ENCODE data around the gene RAD54L.
"Not testable (repeated sequence)": the region's sequence is repeated elsewhere in the genome, so short reads cannot be mapped to it uniquely, and the experiment has no call there.

The RAD54L gene

DNA sequence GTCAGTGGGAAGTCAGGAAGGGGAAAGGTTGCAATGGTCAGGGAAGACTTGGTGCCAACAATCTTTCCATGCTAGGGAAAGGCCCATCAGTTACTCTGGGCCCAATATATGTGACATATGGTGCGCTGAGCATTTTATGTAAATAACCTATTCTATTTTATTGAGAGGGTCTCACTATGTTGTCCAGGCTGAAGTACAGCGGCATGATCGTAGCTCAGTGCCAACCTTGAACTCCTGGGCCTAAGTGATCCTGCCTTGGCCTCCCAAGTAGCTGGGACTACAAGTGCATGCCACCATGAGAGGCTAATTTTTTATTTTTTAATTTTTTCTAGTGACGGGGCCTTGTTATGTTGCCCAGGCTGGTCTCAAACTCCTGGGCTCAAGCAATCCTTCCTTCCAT is 62.8 kb downstream of the RAD54L start:
- Histone ChIP-seq H3K36me3 (ENCODE audit: control insufficient read depth, low read depth, low read length) (peaks cover 60% of the 10 kb centered on the region), H3K9me3 (ENCODE audit: control insufficient read depth, low read depth, low read length) (no peaks in the 10 kb centered on the region), H3K4me3 (ENCODE audit: low read length) (no peak overlapping the region), H3K27me3 (ENCODE audit: control insufficient read depth, insufficient read depth, low read length) (no peaks in the 10 kb centered on the region), H3K4me1 (ENCODE audit: control insufficient read depth, low read depth, low read length) (peaks cover 10% of the 10 kb centered on the region), H3K9ac (ENCODE audit: low read length) (no peak overlapping the region), H3K27ac (ENCODE audit: low read length) (no peak overlapping the region)

DNA sequence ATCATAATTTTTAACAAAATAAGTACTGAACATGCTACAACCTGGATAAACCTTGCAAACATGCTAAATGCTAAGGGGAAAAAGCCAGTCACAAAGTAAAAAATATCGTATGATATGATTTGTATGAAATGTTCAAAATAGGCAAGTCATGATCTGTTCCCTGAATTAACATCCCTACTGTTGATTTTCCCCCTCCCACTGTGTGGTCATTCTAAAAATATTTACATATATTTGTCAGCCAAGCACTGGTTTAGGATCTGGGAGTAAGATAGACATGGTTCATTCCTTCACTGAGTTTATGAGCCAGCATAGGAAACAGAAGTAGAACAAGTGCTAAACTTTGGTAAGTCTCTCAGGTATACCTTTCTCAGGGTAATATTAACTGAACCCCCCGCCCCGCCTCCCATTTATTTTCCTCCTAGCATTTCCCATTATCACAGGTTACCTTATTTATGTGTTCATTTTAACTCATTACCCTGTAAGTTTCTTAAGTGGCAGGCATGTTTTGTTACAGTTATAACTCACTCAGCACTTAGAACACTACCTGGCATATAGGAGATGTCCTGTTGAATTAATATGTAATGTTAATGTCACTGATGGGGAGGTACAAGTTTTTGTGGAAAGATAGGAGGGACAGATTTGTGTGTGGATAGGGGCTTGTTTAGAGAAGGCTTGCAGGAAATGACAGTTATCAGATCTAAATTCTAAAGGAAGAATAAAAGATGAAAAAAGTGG is 68.3 kb downstream of the RAD54L start:
- no peaks in the 10 kb centered on the region for H3K27me3 ChIP-seq (ENCODE audit: control insufficient read depth, insufficient read depth, low read length)
- no peaks in the 10 kb centered on the region for H3K4me1 ChIP-seq (ENCODE audit: control insufficient read depth, low read depth, low read length)
- H3K4me3 ChIP-seq (ENCODE audit: low read length) = no peak overlapping the region
- no peak overlapping the region for H3K27ac ChIP-seq (ENCODE audit: low read length)
- H3K9me3 ChIP-seq (ENCODE audit: control insufficient read depth, low read depth, low read length) = no peaks in the 10 kb centered on the region
- no peak overlapping the region for H3K9ac ChIP-seq (ENCODE audit: low read length)
- H3K36me3 ChIP-seq (ENCODE audit: control insufficient read depth, low read depth, low read length) = peaks cover 50% of the 10 kb centered on the region

DNA sequence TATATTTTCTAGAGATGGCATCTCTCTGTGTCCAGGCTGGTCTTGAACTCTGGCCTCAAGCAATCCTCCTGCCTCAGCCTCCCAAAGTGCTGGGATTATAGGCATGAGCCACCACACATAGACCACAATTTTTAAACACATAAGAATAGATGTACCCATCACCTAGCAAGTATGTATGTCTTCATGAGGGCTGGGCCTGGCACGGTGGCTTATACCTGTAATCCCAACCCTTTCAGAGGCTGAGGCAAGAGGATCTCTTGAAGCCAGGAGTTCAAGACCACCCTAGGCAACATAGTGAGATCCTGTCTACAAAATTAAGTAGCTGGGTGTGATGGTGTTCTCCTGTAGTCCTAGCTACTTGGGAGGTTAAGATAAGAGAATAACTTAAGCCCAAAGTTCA is 69.8 kb downstream of the RAD54L start:
- no peak overlapping the region for H3K27ac ChIP-seq (ENCODE audit: low read length)
- H3K9ac ChIP-seq (ENCODE audit: low read length) = no peak overlapping the region
- H3K4me3 ChIP-seq (ENCODE audit: low read length) = no peak overlapping the region
- no peaks in the 10 kb centered on the region for H3K9me3 ChIP-seq (ENCODE audit: control insufficient read depth, low read depth, low read length)
- no peaks in the 10 kb centered on the region for H3K27me3 ChIP-seq (ENCODE audit: control insufficient read depth, insufficient read depth, low read length)
- H3K4me1 ChIP-seq (ENCODE audit: control insufficient read depth, low read depth, low read length) = no peaks in the 10 kb centered on the region
- peaks cover 41% of the 10 kb centered on the region for H3K36me3 ChIP-seq (ENCODE audit: control insufficient read depth, low read depth, low read length)

DNA sequence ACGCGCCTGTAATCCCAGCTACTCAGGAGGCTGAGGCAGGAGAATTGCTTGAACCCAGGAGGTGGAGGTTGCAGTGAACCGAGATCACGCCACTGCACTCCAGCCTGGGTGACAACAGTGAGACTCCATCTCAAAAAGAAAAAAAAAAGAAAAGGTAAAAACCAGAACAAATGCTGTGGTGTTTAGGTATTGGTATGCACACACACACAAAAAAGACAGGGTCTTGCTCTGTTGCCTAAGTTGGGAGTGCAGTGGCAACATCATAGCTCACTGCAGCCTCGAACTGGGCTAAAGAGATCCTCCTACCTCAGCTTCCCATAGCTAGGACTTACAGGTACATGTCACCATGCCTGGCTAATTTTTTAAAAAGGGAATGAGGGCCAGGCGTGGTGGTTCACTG is 71.7 kb downstream of the RAD54L start:
- H3K27me3 ChIP-seq (ENCODE audit: control insufficient read depth, insufficient read depth, low read length); H3K4me3 ChIP-seq (ENCODE audit: low read length); H3K9ac ChIP-seq (ENCODE audit: low read length); H3K9me3 ChIP-seq (ENCODE audit: control insufficient read depth, low read depth, low read length); H3K27ac ChIP-seq (ENCODE audit: low read length); H3K4me1 ChIP-seq (ENCODE audit: control insufficient read depth, low read depth, low read length): not testable (repeated sequence)
- peaks cover 24% of the 10 kb centered on the region for H3K36me3 ChIP-seq (ENCODE audit: control insufficient read depth, low read depth, low read length)

DNA sequence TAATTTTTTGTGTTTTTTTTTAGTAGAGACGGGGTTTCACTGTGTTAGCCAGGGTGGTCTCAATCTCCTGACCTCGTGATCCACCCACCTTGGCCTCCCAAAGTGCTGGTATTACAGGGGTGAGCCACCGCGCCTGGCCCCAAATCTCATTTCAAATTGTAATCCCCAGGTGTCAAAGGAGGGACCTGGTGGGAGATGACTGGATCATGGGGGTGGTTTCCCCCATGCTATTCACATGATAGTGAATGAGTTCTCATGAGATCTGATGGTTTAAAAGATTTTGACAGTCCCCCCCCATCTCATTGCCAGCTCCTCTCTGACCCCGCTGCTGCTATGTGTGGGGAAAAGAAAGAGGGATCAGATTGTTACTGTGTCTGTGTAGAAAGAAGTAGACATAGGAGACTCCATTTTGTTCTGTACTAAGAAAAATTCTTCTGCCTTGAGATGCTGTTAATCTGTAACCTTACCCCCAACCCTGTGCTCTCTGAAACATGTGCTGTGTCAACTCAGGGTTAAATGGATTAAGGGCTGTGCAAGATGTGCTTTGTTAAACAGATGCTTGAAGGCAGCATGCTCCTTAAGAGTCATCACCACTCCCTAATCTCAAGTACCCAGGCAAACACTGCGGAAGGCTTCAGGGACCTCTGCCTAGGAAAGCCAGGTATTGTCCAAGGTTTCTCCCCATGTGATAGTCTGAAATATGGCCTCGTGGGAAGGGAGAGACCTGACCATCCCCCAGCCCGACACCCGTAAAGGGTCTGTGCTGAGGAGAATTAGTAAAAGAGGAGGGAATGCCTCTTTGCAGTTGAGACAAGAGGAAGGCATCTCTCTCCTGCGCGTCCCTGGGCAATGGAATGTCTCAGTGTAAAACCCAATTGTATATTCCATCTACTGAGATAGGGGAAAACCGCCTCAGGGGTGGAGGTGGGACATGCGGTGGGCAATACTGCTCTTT is 72.7 kb downstream of the RAD54L start:
- not testable (repeated sequence) for H3K9ac ChIP-seq (ENCODE audit: low read length); H3K27me3 ChIP-seq (ENCODE audit: control insufficient read depth, insufficient read depth, low read length); H3K9me3 ChIP-seq (ENCODE audit: control insufficient read depth, low read depth, low read length); H3K4me1 ChIP-seq (ENCODE audit: control insufficient read depth, low read depth, low read length); H3K27ac ChIP-seq (ENCODE audit: low read length); H3K4me3 ChIP-seq (ENCODE audit: low read length)
- peaks cover 18% of the 10 kb centered on the region for H3K36me3 ChIP-seq (ENCODE audit: control insufficient read depth, low read depth, low read length)

DNA sequence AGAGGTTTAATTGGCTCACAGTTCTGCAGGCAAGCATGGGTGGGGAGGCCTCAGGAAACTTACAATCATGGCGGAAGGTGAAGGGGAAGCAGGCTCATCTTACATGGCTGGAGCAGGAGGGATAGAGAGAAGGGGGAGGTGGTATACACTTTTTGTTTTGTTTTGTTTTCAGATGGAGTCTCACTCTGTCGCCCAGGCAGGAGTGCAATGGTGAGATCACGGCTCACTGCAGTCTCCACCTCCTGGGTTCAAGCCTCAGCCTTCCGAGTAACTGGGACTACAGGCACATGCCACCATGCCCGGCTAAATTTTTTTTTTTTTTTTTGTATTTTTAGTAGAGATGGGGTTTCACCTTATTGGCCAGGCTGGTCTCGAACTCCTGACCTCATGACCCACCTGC is 74.6 kb downstream of the RAD54L start:
- not testable (repeated sequence) for H3K4me3 ChIP-seq (ENCODE audit: low read length); H3K27ac ChIP-seq (ENCODE audit: low read length); H3K9me3 ChIP-seq (ENCODE audit: control insufficient read depth, low read depth, low read length); H3K27me3 ChIP-seq (ENCODE audit: control insufficient read depth, insufficient read depth, low read length); H3K9ac ChIP-seq (ENCODE audit: low read length); H3K4me1 ChIP-seq (ENCODE audit: control insufficient read depth, low read depth, low read length); H3K36me3 ChIP-seq (ENCODE audit: control insufficient read depth, low read depth, low read length)

DNA sequence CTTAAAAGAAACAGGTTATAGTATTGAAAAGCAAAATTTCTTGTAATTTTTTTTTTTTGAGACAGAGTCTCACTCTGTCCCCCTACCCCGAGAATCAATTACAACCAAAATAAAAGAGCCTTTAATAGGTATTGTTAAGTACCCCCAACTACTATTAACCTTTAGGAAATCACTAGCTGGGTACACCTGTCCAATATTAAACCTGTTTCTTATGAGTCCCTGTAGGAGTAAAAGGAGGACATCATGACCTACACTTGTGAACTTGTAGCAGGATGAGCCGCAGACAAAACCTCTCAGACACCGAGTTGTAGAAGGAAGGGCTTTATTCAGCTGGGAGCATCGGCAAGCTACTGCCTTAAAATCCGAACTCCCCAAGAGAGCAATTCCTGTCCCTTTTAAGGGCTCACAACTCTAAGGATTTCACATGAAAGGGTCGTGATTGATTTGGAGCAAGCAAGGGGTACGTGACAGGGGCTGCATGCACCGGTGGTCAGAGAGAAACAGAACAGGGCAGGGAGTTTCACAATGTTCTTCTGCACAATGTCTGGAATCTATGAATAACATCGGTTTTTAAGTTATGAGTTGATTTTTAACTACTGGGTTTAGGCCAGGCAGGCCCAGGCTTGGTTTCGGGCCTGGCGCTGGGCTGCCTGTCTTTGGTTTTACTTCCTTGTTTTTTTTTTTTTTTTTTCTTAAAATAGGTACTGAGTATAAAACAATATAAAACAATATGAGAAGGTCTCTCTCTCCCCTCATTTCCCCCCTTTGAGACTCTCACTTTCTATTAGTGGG is 77.9 kb downstream of the RAD54L start:
- H3K27me3 ChIP-seq (ENCODE audit: control insufficient read depth, insufficient read depth, low read length); H3K4me1 ChIP-seq (ENCODE audit: control insufficient read depth, low read depth, low read length); H3K36me3 ChIP-seq (ENCODE audit: control insufficient read depth, low read depth, low read length); H3K9ac ChIP-seq (ENCODE audit: low read length); H3K9me3 ChIP-seq (ENCODE audit: control insufficient read depth, low read depth, low read length); H3K27ac ChIP-seq (ENCODE audit: low read length); H3K4me3 ChIP-seq (ENCODE audit: low read length): not testable (repeated sequence)
